A549 (cell line): ENCODE results near the gene TMEM38A. TPM values are rescaled to one million over a fixed set of nuclear protein-coding genes. Genes with fewer than 3 reads are reported as not detected.

ENCODE experiments used
- ATAC-seq, 2 experiments: fragments of 200-7000 bp in 1 of 2; fragments of >200 bp in 1 of 2; cut with Nextera tagmentation in 1 of 2; cut with Tn5 transposase in 1 of 2; 3 replicates each; pipeline versions ENCODE4 v1.8.0 to v1.9.1; 2018 to 2020; ENCODE audit warnings: mild to moderate bottlenecking in 1 of 2, moderate library complexity in 1 of 2
- CTCF ChIA-PET: fragments of 300-600 bp; sonication (Branson Sonifier 250); formaldehyde crosslinking; extraction: SDS; loops from one replicate; lab custom pipeline; 2021; ENCODE audit warnings: antibody characterized with exemption, inconsistent platforms; lab: Yijun Ruan, JAX
- POLR2A ChIA-PET: fragments of 350-600 bp; formaldehyde crosslinking; extraction: SDS; loops from one replicate; lab custom pipeline; 2021; ENCODE audit warnings: antibody characterized with exemption, inconsistent platforms; lab: Yijun Ruan, JAX
- DNase-seq, 2 experiments: peaks; one replicate each; pipeline versions ENCODE4 v3.0.0 to v3.0.0-alpha.2; 2011 to 2016; ENCODE audit warnings: low read depth in 1 of 2, low spot score in 1 of 2
- FAIRE-seq: peaks from 2 replicates; lab custom pipeline; 2011; peaks lifted over from hg19 to GRCh38; lab: Jason Lieb, UNC
- H3K27ac ChIP-seq, 2 experiments: fragments of >200 bp; sonication (Bioruptor Twin); formaldehyde crosslinking; 3 replicates each; pipeline ENCODE4 v1.5.1; 2016 to 2017
- H3K4me1 ChIP-seq: fragments of >200 bp; sonication (Bioruptor Twin); formaldehyde crosslinking; 3 replicates; pipeline ENCODE4 v1.6.1; 2016
- H3K4me2 ChIP-seq: fragments of >200 bp; sonication (Bioruptor Twin); formaldehyde crosslinking; 3 replicates; pipeline ENCODE4 v1.6.1; 2016
- H3K4me3 ChIP-seq: fragments of >200 bp; sonication (Bioruptor Twin); formaldehyde crosslinking; 3 replicates; pipeline ENCODE4 v1.5.1; 2016
- H3K9me3 ChIP-seq: fragments of >200 bp; sonication (Bioruptor Twin); formaldehyde crosslinking; 3 replicates; pipeline ENCODE4 v1.6.1; 2016
- BHLHE40 ChIP-seq: IDR thresholded peaks from 2 replicates; pipeline ENCODE4 v1.6.1; 2012; ENCODE audit warnings: low read depth, low read length, inconsistent platforms
- CBX8 ChIP-seq: fragments of 200-600 bp; sonication (generic); IDR thresholded peaks from 2 replicates; pipeline ENCODE4 v1.6.1; 2016
- CHD2 ChIP-seq: fragments of 150-350 bp; IDR thresholded peaks from 2 replicates; pipeline ENCODE4 v1.6.1; 2014; ENCODE audit warnings: low read length; ENCODE audit not compliant: partially characterized antibody
- ELK1 ChIP-seq: fragments of 150-350 bp; IDR thresholded peaks from 2 replicates; pipeline ENCODE4 v1.6.1; 2014; ENCODE audit warnings: low read depth, mild to moderate bottlenecking, low read length
- FOSB ChIP-seq: fragments of 250-450 bp; sonication (Bioruptor Pico); IDR thresholded peaks from 2 replicates; pipeline ENCODE4 v1.5.0; 2020; ENCODE audit warnings: mild to moderate bottlenecking, moderate library complexity
- GATA3 ChIP-seq: IDR thresholded peaks from 2 replicates; pipeline ENCODE4 v1.6.1; 2012; ENCODE audit warnings: borderline replicate concordance
- HDAC2 ChIP-seq: fragments of 200-600 bp; sonication (generic); IDR thresholded peaks from 2 replicates; pipeline ENCODE4 v1.6.1; 2016
- HMGXB4 ChIP-seq: fragments of 250-450 bp; sonication (Bioruptor Pico); IDR thresholded peaks from 2 replicates; pipeline ENCODE4 v1.5.0; 2021; ENCODE audit warnings: mild to moderate bottlenecking, moderate library complexity, borderline replicate concordance
- JUN ChIP-seq, 2 experiments: fragments of >200 bp; sonication (Bioruptor Twin); formaldehyde crosslinking; IDR thresholded peaks; 2 replicates in 1 of 2; 3 replicates in 1 of 2; pipeline ENCODE4 v1.6.1; 2016 to 2017
- KDM5A ChIP-seq: fragments of 200-600 bp; sonication (generic); IDR thresholded peaks from 2 replicates; pipeline ENCODE4 v1.6.1; 2016; ENCODE audit warnings: antibody characterized with exemption, mild to moderate bottlenecking
- PHF8 ChIP-seq: fragments of 200-600 bp; sonication (generic); IDR thresholded peaks from 2 replicates; pipeline ENCODE4 v1.6.1; 2016; ENCODE audit warnings: low read depth, mild to moderate bottlenecking, antibody characterized with exemption, moderate library complexity, borderline replicate concordance
- TP53 ChIP-seq: fragments of 250-450 bp; sonication (Bioruptor Pico); IDR thresholded peaks from 2 replicates; pipeline ENCODE4 v1.5.0; 2021; ENCODE audit warnings: mild to moderate bottlenecking, moderate library complexity
- ZFP36 ChIP-seq: fragments of 450-650 bp; IDR thresholded peaks from 2 replicates; pipeline ENCODE4 v1.6.1; 2014; ENCODE audit warnings: borderline replicate concordance; ENCODE audit not compliant: partially characterized antibody
- WGBS: methylation state at CpG from one replicate; pipeline ENCODE4 v1.1.6; 2017; ENCODE audit errors: missing lambda C conversion rate; 5-methylcytosine and 5-hydroxymethylcytosine counted together
- polyA plus RNA-seq, 4 experiments: library from polyadenylated mRNA; depleted of rRNA in 3 of 4; stranded (reverse); fragments of >200 nt; fragmentation: RNase III in 1 of 4; extraction: RNeasy Plus Mini Kit Qiagen cat#74134 plus additional on column Dnase treatment in 1 of 4; gene quantifications; 2 replicates in 3 of 4; 3 replicates in 1 of 4; pipeline ENCODE4 v1.2.3, GENCODE V29; 2011 to 2017
- TF ChIP-seq, protein P1 (sequence below): fragments of >200 bp; sonication (Bioruptor Twin); formaldehyde crosslinking; IDR thresholded peaks from 2 replicates; pipeline ENCODE4 v1.6.1; 2016
- TF ChIP-seq, protein P2 (sequence below): fragments of >200 bp; sonication (Bioruptor Twin); formaldehyde crosslinking; IDR thresholded peaks from 3 replicates; pipeline ENCODE4 v1.6.1; 2016

Gene TMEM38A
- polyA plus RNA-seq, 2 of the 4 experiments (the other 2 are of a cell fraction), result 1.2 to 1.5 TPM

- ATAC-seq (no peak), FAIRE-seq (no peak), DNase-seq (peak in 1 of 2 experiments; percentile 11)
- Histone ChIP-seq H3K4me2 (peak overlapping the region; percentile 87), H3K4me1 (peaks cover 15% of the 10 kb centered on the region; the same call in 2 of the 3 replicates), H3K27ac (peak overlapping the region; percentile 89 to 99), H3K4me3 (peak overlapping the region; percentile 98), H3K9me3 (no peaks in the 10 kb centered on the region)
- TF ChIP-seq ZFP36 (no peak), CBX8 (peak; percentile 67; the same call in 1 of the 2 replicates), PHF8 (peak; percentile 83), TP53 (CRISPR knock-in tag) (no peak), HMGXB4 (CRISPR knock-in tag) (0 out of 2 replicates have a peak, but pooled peaks have one; percentile 34), ELK1 (no peak)
- TF ChIP-seq, protein P1, sequence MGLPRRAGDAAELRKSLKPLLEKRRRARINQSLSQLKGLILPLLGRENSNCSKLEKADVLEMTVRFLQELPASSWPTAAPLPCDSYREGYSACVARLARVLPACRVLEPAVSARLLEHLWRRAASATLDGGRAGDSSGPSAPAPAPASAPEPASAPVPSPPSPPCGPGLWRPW, result no peak
- WGBS, result 4% methylated on average over 16 of the region's 52 CpGs
- CTCF ChIA-PET, result interaction anchor here (0.6 to 0.9 kb wide), 2 partner anchors 11 to 31 kb away, joined by 3 read pairs; no protein-coding TSS in a partner anchor
- POLR2A ChIA-PET, result interaction anchor here (1.0 kb wide), 3 partner anchors 10 to 85 kb away, joined by 3 to 4 read pairs (median 4); no protein-coding TSS in a partner anchor
Observed at GRCh38 chr19:16627193-16627927, 33.6 kb upstream of the TMEM38A start.

GRCh38 chr19:16627928-16628182 lies 33.1 kb upstream of the TMEM38A start:
- no peak for DNase-seq
- FAIRE-seq, result no peak
- Histone ChIP-seq H3K4me3 (peak overlapping the region; percentile 98), H3K27ac (peak overlapping the region; percentile 89 to 99), H3K4me1 (peaks cover 15% of the 10 kb centered on the region; the same call in 2 of the 3 replicates), H3K4me2 (peak overlapping the region; percentile 87), H3K9me3 (no peaks in the 10 kb centered on the region)
- WGBS, result no CpG with 5 or more reads among the region's 38 CpGs
- TF ChIP-seq HDAC2, result no peak
- no peak for TF ChIP-seq BHLHE40
- TF ChIP-seq, protein P2, sequence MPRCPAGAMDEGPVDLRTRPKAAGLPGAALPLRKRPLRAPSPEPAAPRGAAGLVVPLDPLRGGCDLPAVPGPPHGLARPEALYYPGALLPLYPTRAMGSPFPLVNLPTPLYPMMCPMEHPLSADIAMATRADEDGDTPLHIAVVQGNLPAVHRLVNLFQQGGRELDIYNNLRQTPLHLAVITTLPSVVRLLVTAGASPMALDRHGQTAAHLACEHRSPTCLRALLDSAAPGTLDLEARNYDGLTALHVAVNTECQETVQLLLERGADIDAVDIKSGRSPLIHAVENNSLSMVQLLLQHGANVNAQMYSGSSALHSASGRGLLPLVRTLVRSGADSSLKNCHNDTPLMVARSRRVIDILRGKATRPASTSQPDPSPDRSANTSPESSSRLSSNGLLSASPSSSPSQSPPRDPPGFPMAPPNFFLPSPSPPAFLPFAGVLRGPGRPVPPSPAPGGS, result 0 out of 3 replicates have a peak, but pooled peaks have one; percentile 66
- TF ChIP-seq GATA3, result no peak
- TF ChIP-seq FOSB, result no peak
- no peak for TF ChIP-seq TP53 (CRISPR knock-in tag)
- no peak for TF ChIP-seq CHD2
- no peak for TF ChIP-seq KDM5A
- peak; percentile 27 to 51; a peak in 2 of 5 replicates for TF ChIP-seq JUN (IDR thresholded peaks at IDR 0.05)
- ChIA-PET CTCF (interaction anchor here (0.9 kb wide), 1 partner anchor 30 kb away, joined by 3 read pairs; no protein-coding TSS in a partner anchor), POLR2A (interaction anchor here (0.8 to 1.5 kb wide), 5 partner anchors 10 to 85 kb away, joined by 3 to 5 read pairs (median 4); partner anchors contain the start of gene SLC35E1)
- no peak for ATAC-seq
